DMS79 treated with DMSO at 0.1 percent for 48 hours (cell line): ENCODE measurements around the gene USH2A.

ENCODE experiments used
- DNase-seq: peaks from one replicate; lab custom pipeline; 2025; lab: John Stamatoyannopoulos, UW

Gene USH2A, protein sequence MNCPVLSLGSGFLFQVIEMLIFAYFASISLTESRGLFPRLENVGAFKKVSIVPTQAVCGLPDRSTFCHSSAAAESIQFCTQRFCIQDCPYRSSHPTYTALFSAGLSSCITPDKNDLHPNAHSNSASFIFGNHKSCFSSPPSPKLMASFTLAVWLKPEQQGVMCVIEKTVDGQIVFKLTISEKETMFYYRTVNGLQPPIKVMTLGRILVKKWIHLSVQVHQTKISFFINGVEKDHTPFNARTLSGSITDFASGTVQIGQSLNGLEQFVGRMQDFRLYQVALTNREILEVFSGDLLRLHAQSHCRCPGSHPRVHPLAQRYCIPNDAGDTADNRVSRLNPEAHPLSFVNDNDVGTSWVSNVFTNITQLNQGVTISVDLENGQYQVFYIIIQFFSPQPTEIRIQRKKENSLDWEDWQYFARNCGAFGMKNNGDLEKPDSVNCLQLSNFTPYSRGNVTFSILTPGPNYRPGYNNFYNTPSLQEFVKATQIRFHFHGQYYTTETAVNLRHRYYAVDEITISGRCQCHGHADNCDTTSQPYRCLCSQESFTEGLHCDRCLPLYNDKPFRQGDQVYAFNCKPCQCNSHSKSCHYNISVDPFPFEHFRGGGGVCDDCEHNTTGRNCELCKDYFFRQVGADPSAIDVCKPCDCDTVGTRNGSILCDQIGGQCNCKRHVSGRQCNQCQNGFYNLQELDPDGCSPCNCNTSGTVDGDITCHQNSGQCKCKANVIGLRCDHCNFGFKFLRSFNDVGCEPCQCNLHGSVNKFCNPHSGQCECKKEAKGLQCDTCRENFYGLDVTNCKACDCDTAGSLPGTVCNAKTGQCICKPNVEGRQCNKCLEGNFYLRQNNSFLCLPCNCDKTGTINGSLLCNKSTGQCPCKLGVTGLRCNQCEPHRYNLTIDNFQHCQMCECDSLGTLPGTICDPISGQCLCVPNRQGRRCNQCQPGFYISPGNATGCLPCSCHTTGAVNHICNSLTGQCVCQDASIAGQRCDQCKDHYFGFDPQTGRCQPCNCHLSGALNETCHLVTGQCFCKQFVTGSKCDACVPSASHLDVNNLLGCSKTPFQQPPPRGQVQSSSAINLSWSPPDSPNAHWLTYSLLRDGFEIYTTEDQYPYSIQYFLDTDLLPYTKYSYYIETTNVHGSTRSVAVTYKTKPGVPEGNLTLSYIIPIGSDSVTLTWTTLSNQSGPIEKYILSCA (N-terminal part only)

GRCh38 chr1:216422821-216423520 lies at the start of gene USH2A:
Gene USH2A, minus strand, starts transcription at chr1:216423448. Its CDS starts 1,112 bp downstream, at chr1:216422336.
- DNase-seq, result no peak

GRCh38 chr1:216466162-216466801 lies 43.0 kb upstream of the USH2A start:
- DNase-seq, result no peak

DNA sequence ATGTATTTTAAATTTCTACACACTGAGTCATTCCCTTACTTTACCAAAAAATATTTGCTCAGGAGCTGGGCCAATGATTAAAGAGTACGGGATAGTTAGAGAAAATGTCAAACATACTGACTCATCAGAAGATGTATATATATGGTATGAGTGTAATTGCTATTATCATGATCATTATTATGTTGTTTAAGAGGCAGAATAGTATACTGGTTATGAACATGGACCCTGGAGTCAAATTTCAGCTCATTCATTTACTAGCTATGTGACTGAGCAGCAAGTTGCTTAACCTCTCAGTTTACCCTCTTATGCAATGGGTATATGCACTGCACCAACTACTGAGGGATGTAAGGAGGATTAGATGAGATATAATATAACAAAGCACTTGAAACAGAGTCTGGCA lies 41.2 kb upstream of the USH2A start:
- DNase-seq, result no peak

- no peak for DNase-seq
These were observed 39.0 kb upstream of the USH2A start for GRCh38 chr1:216462066-216462775.

DNA sequence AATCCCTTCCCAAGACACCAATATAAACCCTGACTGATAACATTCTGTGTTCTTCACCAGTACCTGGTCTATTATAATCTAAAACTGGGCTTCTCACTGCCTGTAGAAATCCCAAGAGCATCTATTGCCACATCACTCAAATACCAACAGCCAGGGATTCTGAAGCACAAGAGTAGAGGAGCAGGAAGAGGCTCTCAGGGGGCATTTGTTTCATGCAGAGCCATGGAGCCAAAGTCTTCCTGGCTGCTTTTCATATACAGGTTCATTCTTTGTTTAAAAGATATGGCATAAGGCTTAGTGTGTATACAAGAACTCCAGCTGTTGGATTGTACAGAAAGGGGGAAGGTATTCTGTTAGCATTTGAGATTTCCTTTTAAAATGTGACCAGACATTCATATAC lies 38.2 kb upstream of the USH2A start:
- no peak for DNase-seq

GRCh38 chr1:216459651-216460207 lies 36.5 kb upstream of the USH2A start:
- no peak for DNase-seq

DNA sequence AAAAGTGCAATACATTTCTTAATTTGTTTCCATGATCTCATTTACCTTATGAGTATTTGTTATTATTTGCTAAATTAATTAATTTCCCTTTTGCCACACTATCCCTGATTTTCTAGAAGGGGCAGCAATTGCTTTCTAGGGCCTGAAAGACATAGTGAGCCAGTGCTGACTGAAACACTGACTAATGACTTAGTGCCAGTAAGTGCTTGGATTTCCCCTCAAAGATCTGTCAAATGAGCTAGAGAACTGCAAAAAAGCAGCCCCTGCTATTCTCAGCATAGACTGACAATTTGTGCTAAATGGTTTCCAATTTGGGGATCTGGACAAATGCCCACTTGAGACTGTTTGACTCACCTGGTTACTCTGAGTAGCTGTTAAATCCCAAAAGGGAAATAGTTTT lies 35.6 kb upstream of the USH2A start:
- DNase-seq, result no peak

DNA sequence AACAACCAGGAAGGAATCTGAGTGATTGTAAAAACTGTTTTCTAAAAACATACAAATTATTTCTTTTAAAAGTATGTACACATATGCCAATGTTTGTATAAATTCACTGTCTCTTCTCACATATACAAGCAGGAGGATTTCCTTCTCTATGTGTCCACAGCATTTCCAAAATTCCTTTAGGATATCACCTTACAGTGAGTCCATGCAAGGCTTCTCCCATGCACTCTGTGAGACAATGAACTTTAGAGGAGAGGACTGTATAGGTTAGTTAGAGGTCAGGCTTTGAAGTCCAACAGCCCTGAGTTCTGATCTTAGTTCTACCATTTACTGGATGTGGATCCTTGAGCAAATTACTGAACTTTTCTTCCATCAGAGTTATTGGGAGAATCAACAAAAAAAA lies 34.1 kb upstream of the USH2A start:
- no peak for DNase-seq

GRCh38 chr1:216456682-216457081 lies 33.4 kb upstream of the USH2A start:
- DNase-seq, result no peak

DNA sequence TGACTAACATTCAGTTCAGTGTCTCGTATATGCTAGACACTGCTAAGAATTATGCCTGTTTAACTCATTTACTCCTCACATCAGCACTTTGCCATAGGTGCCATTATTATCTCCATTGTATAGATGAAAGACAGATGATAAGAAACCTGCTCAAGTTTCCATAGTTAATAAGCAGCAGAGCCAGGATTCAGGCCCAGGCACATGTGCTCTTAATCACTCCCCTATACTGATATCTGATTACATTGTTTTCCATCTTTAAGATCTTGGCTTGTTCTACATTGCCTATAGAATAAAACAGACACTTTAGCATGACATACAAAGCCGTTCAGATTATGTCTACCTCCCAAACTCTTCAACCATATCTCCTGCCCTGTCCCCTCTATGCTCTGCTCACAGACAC lies 30.5 kb upstream of the USH2A start:
- DNase-seq, result no peak

DNA sequence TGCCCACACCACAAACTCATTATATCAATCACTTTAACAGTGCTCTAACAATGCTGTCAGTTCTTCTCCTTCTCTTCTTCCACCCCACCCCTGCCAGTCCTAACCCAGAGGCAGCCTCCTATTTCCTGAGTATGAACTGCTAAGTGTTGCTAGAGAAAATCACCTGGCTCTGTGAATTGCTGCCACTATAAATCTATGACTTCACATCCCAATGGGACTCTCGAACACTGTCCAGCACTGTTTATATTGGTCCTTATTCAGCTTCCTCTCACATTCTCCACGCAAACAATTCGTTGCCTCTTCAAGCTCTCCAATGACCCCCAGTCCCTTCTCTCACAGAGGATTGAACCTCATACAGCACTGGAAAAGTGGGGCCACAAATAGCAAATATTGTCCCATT lies 27.0 kb upstream of the USH2A start:
- DNase-seq, result no peak

GRCh38 chr1:216448011-216448510 lies 24.8 kb upstream of the USH2A start:
- DNase-seq, result no peak

DNA sequence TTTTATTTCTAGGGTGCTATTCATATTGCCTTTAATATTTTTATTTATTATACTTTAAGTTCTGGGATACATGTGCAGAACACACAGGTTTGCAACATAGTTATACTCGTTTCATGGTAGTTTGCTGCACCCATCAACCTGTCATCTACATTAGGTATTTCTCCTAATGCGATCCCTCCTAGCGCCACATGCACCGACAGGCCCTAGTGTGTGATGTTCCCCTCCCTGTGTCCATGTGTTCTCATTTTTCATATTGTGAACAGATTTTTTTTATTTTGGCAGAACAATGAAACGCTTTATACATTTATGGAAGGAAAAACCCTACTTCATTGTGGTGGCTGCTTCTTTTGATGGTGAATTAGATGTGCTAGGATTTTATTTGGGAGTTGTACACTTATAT lies 14.4 kb upstream of the USH2A start:
- no peak for DNase-seq

GRCh38 chr1:216434232-216434631 lies 11.0 kb upstream of the USH2A start:
- DNase-seq, result no peak

DNA sequence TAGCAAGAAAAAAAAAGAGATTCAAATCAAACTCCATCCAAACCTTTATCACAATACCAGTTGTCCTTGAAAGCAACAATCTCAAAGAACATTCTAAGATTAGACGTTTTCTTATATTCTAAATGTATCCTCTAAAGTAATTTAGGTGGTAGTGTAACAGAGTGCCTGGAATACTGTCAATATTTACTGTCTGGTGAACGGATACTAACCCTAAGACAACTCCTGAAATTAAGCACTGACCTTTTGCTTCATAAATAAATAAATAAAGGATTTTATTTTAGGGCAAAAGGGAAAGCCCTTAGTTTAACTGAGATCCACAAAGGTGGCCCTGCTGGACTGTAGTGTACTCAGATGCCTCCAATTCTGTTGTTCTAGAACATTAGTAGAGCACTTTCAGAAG lies 9.9 kb upstream of the USH2A start:
- DNase-seq, result no peak

GRCh38 chr1:216430744-216431143 lies 7.5 kb upstream of the USH2A start:
- DNase-seq, result no peak

DNA sequence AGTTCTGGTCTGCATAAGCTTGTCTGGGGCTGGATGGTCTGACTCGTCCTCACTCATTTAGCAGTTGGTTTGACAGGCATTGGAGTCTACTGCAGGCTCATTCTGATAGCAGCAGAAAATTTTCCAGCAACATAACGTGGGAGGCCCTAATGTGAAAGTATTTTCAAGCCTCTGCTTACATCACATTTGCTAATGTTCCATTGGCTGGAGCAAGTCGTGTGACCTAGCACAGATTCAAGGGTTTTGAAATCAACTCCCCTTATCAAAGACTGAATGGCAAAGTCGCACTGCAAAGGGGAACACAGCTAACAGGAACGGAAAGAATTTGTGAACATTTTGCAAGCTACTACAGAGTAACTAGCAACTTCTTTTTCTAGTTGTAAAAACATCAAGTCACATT lies 2.3 kb upstream of the USH2A start:
- no peak for DNase-seq

GRCh38 chr1:216420746-216421145 lies 2.5 kb downstream of the USH2A start:
- no peak for DNase-seq

DNA sequence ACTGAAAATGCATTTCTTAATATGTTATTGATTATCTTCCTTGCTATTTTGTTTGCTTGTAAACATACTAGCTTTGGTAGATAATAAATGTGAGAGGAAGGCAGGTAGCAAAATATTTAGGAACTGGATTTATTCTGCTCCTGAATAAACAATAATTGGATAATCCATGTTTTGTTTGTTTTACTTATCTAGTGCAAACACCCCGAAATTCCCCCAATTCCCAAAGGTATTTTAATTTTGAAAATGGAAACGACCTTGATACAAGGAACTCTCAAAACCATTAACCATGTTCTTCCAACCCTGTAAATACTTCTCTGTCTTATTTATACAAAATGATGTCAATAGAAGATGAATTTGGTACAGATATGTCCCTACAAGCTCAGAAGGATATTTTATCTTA lies 3.0 kb downstream of the USH2A start:
- DNase-seq, result no peak

- no peak for DNase-seq
These were observed 6.8 kb downstream of the USH2A start for GRCh38 chr1:216416488-216416887.
